ENCODE data around the gene TFDP3.

TFDP3 gene

DNA sequence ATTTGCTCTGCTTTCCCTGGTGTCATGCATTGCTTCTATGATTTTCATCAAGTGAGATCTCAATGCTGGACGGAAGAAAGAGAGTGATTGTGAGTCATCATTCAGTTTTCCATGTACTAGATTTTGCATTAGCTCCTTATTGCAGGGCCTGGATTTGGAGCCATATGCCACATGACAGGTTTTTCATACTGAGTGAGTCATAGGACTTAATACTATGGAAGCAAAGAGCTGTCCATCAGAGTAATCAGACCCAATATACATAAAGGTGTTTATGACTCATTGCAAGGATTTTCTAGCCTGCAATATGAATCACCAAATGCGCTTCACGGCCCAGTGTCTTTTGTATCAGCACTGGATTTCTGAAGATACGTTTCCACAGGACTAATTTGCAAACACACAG lies 11.2 kb upstream of the TFDP3 start:
- no peak overlapping the region for H3K4me3 ChIP-seq (replicated peaks; ENCODE audit: low read depth, low read length)
- no peak for DNase-seq (ENCODE audit: extremely low read depth, low read depth)
- TF ChIP-seq, protein P1, sequence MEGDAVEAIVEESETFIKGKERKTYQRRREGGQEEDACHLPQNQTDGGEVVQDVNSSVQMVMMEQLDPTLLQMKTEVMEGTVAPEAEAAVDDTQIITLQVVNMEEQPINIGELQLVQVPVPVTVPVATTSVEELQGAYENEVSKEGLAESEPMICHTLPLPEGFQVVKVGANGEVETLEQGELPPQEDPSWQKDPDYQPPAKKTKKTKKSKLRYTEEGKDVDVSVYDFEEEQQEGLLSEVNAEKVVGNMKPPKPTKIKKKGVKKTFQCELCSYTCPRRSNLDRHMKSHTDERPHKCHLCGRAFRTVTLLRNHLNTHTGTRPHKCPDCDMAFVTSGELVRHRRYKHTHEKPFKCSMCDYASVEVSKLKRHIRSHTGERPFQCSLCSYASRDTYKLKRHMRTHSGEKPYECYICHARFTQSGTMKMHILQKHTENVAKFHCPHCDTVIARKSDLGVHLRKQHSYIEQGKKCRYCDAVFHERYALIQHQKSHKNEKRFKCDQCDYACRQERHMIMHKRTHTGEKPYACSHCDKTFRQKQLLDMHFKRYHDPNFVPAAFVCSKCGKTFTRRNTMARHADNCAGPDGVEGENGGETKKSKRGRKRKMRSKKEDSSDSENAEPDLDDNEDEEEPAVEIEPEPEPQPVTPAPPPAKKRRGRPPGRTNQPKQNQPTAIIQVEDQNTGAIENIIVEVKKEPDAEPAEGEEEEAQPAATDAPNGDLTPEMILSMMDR (IDR thresholded peaks at IDR 0.05; ENCODE audit: low read depth, low read length, missing control alignments): no peak

DNA sequence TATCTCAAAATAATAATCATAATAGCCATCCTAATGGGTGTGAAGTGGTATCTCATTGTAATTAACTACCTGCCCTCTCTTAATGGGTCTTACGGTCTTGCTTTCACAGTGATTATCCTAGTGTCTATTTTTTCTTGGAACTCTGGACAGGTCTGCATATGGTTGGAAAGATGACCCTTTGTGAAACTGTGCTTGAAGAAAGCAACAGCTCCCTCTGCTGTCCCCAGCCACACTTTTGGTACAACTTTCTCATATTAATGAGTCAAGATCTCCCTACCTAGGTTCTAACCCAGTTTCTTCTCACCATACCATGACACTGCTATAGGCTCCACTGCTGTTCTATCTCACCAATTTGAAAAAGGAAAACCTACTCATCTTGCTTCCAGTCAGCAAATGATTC lies 2.4 kb downstream of the TFDP3 start:
- H3K4me3 ChIP-seq (replicated peaks; ENCODE audit: low read depth, low read length): no peak overlapping the region
- TF ChIP-seq, protein P1 (IDR thresholded peaks at IDR 0.05; ENCODE audit: low read depth, low read length, missing control alignments): no peak
- DNase-seq (ENCODE audit: extremely low read depth, low read depth): no peak

DNA sequence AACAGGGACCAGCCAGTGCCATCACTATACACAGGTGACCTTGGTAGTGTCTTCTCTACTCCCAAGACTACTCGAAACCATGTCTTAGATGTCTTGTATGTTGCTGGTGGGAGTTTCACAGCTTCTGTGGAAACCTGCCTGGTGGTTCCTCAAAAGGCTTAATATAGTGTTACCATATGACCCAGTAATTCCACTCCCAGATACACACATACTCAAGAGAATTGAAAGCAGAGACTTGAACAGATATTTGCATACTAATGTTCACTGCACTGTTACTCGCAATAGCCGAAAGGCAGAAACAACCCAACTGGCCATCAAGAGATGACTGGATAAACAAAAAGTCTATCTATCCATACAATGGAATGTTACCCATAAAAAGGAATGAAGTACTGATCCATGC lies 3.1 kb downstream of the TFDP3 start:
- no peak overlapping the region for H3K4me3 ChIP-seq (replicated peaks; ENCODE audit: low read depth, low read length)
- TF ChIP-seq, protein P1 (IDR thresholded peaks at IDR 0.05; ENCODE audit: low read depth, low read length, missing control alignments): no peak
- no peak for DNase-seq (ENCODE audit: extremely low read depth, low read depth)

DNA sequence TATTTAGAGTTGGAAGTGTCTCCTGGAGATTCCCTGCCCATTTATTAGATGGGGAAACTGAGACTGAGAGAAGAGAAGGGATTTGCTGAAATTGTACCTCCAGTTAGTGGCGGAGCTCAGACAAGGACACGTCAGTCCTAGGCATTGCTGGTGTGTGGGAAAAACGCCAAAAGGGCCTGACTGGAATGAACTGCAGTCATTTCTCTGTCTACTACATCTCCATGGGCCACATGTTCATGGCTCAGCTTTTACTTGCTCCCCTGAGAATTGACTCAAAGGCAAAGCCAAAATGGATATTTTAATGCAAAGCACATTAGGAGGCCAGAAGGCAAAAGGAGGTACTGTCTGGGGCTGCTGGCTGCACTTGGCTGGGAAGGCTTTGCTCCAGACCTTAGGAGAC lies 3.9 kb downstream of the TFDP3 start:
- H3K4me3 ChIP-seq (replicated peaks; ENCODE audit: low read depth, low read length): no peak overlapping the region
- no peak for DNase-seq (ENCODE audit: extremely low read depth, low read depth)
- TF ChIP-seq, protein P1 (IDR thresholded peaks at IDR 0.05; ENCODE audit: low read depth, low read length, missing control alignments): no peak

- DNase-seq (ENCODE audit: extremely low read depth, low read depth): no peak
- no peak overlapping the region for H3K4me3 ChIP-seq (replicated peaks; ENCODE audit: low read depth, low read length)
- TF ChIP-seq, protein P1 (IDR thresholded peaks at IDR 0.05; ENCODE audit: low read depth, low read length, missing control alignments): no peak
Observed at GRCh38 chrX:133213117-133213516, 5.0 kb downstream of the TFDP3 start.

GRCh38 chrX:133207751-133208150 lies 10.4 kb downstream of the TFDP3 start:
- DNase-seq (ENCODE audit: extremely low read depth, low read depth): no peak
- TF ChIP-seq, protein P1 (IDR thresholded peaks at IDR 0.05; ENCODE audit: low read depth, low read length, missing control alignments): no peak
- no peak overlapping the region for H3K4me3 ChIP-seq (replicated peaks; ENCODE audit: low read depth, low read length)

DNA sequence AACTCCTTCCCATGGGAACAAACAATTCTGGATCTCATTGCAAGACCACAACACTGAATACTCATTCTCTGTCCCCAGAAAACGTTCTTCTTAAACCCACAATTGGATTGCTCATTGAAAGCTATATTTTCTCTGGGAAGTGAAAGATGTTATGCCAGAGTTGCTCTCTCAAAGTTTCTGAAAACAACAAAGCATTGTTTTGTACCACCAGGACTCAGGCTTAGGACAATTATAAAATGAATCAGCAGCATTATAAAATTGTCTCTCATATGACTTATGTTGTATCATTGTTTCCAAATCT lies 26.5 kb downstream of the TFDP3 start:
- no peak overlapping the region for H3K4me3 ChIP-seq (replicated peaks; ENCODE audit: low read depth, low read length)
- TF ChIP-seq, protein P1 (IDR thresholded peaks at IDR 0.05; ENCODE audit: low read depth, low read length, missing control alignments): no peak
- DNase-seq (ENCODE audit: extremely low read depth, low read depth): no peak
